IPS-11a (cell line): ENCODE results near the gene BNIP1.
"Not testable (repeated sequence)": the region's sequence is repeated elsewhere in the genome, so short reads cannot be mapped to it uniquely, and the experiment has no call there.

Source experiments
- H3K4me3 ChIP-seq: one replicate; pipeline ENCODE4 v1.5.1; 2013; ENCODE audit warnings: low read depth, low read length, control low read depth

BNIP1 gene, protein sequence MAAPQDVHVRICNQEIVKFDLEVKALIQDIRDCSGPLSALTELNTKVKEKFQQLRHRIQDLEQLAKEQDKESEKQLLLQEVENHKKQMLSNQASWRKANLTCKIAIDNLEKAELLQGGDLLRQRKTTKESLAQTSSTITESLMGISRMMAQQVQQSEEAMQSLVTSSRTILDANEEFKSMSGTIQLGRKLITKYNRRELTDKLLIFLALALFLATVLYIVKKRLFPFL

GRCh38 chr5:173144200-173145176 lies at the start of gene BNIP1:
TSS of gene BNIP1 (plus strand) at chr5:173144531. CDS start at chr5:173144546, 15 bp downstream.
- peak within 1 kb of the TSS; percentile 97 for H3K4me3 ChIP-seq

GRCh38 chr5:173098787-173099186 lies 45.5 kb upstream of the BNIP1 start:
- no peak overlapping the region for H3K4me3 ChIP-seq

- H3K4me3 ChIP-seq: no peak overlapping the region
These were observed 44.9 kb upstream of the BNIP1 start for GRCh38 chr5:173099461-173099860.

DNA sequence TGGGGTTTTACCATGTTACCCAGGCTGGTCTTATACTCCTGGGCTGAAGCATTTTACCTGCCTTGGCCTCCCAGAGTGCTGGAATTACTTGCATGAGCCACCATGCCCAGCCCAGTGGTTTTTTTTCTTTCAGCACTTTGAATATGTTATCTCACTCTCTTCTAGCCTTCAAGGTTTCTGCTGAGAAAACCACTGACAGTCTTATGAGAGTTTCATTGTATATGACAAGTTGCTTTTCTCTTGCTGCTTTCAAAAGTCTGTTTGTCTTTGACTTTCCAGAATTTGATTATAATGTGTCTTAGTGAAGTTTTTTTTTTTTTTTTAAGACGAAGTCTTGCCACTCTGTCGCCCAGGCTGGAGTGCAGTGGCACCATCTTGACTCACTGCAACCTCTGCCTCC lies 43.1 kb upstream of the BNIP1 start:
- no peak overlapping the region for H3K4me3 ChIP-seq

DNA sequence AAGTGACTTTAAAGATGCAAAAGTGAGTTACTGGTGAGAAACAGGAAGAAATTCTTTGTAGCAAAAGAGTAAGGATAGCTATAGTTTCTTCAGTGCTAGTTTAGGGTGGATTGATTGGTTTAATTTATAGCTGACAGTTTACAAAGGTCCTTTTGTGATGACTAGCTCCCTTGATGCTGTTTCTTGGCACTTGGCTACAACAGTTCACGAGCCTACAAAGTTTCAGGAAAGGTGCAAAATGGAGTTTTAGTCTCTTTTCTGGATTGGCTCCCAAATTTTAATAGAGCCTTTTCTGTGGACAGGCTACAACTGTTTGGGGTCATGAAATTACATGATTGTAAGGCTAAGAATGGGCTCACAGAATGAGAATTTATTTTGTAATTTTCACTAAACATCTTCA lies 40.9 kb upstream of the BNIP1 start:
- no peak overlapping the region for H3K4me3 ChIP-seq

DNA sequence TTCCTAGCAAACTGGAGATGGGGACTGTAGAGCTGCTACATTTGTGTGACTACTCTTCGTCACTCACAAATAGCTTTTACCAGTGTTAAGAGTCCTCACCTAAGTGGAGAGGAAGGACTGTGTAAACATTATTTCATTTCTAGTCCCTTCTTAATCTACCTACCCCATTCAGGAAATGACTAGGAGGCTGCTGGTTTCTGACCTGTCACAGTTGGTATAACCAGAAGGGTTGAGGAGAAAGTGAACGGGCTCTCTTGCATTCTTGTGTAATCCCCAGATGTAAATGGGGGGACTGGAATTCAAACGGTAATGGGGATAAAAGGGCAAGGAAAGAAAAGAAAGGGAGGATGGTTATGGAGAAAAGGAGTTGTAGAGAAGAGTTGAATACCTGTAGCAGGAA lies 35.4 kb upstream of the BNIP1 start:
- H3K4me3 ChIP-seq: no peak overlapping the region

DNA sequence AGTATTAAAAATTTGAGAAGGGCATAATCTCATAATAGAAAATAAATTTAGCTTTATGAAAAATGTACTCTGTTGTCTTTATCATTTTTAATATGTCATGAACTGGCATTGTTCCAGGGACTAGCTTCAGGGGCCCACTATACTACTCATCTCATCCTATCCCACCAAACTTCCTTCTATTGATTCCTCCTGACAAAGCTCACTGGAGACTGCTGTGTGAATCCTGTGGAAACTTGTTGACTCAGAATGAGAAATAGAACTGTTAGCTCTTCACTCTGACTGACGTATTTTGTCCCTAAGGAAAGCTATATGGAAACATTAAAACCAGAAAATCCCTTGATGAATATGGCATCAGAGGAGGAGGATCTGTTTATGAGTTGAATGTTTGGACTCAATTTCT lies 29.8 kb upstream of the BNIP1 start:
- H3K4me3 ChIP-seq: no peak overlapping the region

DNA sequence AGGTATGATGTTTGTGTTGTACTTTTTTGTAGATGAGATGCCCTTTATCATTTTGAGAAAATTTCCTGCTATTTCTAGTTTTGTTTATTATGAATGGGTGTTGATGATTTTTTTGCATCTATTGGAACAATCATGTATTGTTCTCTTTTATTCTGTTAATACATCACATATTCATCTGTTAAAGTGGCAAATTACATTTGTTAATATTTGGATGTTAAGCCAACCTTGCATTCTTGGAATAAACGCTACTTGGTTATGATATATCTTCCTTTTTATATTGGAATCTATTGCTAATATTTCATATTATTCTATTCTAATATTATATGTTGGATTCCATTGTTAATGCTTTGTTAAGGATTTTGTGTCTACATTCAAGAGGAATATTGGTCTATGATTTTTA lies 24.6 kb upstream of the BNIP1 start:
- H3K4me3 ChIP-seq: no peak overlapping the region

DNA sequence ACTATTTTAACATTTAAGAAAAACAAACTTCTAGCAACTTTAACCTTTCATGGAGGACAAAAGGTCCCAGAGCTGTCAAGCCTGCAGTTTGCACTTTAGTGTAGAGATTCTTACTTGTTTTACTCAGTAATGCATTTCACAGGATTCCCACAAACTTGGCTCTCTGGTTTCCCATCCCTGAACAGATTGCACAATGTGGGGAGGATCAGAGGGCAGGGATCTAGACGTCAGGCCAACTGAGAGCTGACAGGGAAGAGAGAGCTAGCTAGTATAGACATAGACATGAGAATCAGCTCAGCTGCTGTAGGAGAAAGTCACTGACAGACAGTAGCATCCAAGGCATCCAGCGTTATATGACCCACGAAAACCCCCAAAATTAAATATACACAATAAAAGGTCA lies 20.9 kb upstream of the BNIP1 start:
- H3K4me3 ChIP-seq: no peak overlapping the region

GRCh38 chr5:173132166-173132565 lies 12.2 kb upstream of the BNIP1 start:
- not testable (repeated sequence) for H3K4me3 ChIP-seq

DNA sequence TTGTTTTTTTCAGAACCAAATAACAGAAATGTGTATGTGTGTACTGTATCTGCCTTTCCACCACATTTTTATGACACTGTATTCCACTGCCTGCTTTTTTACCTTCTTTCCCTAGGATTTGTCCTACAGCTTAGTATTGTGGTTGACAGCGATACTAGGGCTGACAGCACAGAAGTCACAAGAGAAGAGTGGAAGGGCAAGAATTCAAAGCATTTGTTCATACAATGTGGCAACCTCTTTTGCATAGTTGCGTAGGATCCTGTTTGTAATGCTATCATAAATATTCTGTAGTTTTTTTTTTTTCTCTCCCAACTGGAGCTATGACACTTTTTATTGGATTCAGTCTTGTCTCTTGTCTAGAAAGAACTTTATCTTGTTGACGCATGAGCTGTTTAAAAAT lies 5.6 kb upstream of the BNIP1 start:
- no peak overlapping the region for H3K4me3 ChIP-seq

DNA sequence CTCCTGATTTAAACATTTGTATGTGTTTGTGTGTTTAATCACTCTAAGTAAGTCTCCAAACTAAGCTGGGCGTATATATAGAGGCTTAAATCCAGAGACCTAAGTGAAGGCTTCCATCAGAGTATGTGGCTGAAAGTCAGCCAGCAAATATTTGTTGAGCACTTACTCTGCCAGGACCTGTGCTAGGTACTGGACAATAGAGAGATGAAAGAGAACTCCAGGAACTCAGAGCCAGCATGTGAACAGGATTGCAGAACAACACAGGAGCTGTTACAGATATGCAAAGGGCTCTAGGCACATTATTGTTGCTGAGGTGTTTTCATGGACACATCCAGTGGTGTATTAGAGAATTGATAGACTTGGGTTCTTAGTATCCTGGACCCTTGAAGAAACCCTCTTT lies 4.7 kb upstream of the BNIP1 start:
- no peak overlapping the region for H3K4me3 ChIP-seq

DNA sequence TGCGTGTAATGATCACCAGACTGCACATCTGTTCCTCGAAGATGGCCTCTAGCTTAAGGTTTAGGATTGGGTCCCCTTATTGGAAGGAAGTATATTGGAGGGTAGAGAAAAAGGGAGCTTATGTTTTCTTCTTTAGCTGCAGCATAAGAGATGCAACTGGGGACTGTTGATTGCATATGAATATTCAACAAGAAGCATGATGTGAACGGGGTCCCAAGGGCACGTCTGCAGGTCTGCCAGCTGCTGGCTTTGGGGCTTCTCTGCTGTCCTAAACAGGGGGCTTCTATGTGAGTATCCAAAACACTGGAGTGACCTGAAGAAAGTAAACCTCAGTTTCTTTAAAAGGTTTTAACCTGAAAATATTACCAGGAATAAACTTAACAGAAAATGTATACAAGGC lies 3.6 kb upstream of the BNIP1 start:
- H3K4me3 ChIP-seq: no peak overlapping the region

- H3K4me3 ChIP-seq: no peak overlapping the region
These were observed 764 bp upstream of the BNIP1 start for GRCh38 chr5:173143567-173143966.

DNA sequence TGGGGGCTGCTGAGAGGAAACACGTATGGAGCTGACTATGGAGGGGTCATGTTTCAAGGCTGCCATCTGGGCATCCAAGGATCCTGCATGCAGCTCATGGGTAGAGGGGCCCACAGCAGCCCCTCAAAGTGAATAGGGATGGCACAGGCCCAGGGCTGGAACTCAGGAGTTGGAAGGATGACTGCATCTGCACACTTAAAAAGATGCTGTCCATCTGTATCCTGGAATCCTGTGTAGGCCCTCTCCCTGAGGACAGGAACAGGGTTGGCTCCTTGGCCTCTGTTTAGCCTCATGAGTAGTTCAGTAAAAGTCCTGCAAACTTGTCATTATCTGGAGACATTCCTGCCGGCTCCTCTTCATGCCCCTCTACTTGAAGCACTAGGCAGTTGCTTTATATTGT lies 4.0 kb downstream of the BNIP1 start:
- no peak overlapping the region for H3K4me3 ChIP-seq

DNA sequence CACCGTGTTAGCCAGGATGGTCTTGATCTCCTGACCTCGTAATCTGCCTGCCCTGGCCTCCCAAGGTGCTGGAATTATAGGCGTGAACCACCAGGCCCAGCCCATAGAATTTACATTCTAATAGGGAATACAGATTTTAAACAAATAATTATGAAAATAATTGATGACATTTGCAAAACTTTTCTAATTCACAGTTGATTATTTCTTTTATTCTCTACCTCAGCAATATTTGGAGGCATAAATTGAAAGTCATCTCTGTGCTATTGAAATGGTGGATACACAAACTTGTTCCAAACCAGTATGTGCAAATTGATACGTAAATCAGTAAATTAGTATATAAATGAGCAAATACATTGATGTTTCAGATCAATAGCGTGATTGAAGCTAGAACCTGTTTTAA lies 8.2 kb downstream of the BNIP1 start:
- no peak overlapping the region for H3K4me3 ChIP-seq

DNA sequence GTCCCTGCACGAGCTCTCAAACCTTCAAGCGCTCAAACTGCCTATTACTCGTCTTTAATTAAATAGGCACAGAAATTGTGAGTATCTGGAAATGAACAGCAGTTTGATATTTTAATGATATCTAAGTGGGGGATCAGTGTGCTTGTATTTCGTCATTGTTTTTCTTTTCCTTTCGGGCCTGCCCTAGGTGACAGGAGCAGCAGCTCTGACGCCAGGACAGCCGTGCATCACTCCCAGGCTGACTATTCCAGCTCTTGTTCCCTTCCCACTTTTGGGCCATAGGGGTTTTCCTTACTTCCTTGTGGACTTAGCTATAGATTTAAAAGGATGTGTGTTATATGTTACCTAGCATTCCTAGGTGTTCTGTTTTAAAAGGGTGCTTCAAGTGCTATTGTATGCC lies 9.5 kb downstream of the BNIP1 start:
- H3K4me3 ChIP-seq: no peak overlapping the region

GRCh38 chr5:173154619-173155018 lies 10.3 kb downstream of the BNIP1 start:
- H3K4me3 ChIP-seq: not testable (repeated sequence)

DNA sequence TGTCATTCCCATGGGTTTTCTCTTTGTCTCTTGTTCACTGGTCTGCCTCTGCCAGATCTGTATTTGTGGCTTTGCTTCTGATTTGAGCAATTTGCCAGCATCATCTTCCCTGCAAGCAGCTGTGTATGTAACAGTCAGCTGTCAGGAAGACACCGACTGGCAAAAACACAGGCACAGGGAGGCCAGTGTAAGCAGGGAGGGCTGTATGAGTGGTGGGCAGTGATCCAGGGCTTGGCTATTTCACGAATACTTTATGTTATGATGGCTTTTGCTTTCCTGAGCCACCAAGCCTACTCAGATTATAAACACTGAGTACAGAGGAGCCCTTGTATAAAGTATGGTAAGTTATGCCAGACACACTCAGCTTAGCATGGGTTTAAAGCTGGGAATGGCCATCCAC lies 11.6 kb downstream of the BNIP1 start:
- no peak overlapping the region for H3K4me3 ChIP-seq

GRCh38 chr5:173158366-173158765 lies 14.0 kb downstream of the BNIP1 start:
- H3K4me3 ChIP-seq: no peak overlapping the region

DNA sequence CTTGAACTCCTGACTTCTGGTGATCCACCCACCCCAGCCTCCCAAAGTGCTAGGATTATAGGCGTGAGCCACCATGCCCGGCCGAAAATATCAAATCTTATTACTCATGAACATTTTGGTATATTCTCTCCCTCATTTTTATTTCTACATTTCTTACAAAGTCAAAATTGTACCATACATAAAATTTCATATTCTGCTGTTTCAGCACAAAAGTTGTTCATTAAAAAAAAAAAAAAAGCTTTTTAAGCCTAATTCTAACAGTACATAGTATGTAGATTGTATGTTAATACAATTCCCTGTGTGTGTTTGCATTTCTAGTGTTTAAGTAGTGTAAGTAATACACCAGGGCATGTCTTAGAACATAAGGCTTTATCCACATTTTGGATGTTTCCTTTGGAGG lies 14.9 kb downstream of the BNIP1 start:
- H3K4me3 ChIP-seq: no peak overlapping the region

DNA sequence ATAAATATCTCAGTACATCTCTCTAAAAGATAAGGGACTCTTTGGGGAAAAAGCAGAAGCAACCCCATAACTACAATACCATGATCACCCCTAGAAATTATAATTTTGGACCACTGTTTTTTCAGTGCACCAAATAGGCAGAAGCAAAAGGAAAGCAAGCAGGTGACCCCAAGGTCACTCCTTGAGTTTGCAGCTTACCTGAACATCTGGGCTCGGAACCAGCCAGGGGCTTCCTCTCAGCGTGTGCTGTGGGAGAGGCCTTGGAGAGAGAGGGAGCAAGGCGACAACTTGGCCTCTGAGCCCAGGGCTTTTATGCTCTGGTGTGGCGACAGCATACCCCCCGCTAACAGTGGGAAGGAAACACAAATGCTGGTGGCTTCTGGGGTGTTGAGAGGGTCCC lies 16.8 kb downstream of the BNIP1 start:
- H3K4me3 ChIP-seq: no peak overlapping the region
